Measurements from ENCODE around the gene DVL1. TPM values are rescaled to one million over a fixed set of nuclear protein-coding genes. Genes with fewer than 3 reads are reported as not detected.

DVL1 gene
- total and polyA plus RNA-seq, 9 of the 15 experiments (the other 6 are each of a cell fraction or from before 2014, with no cell fraction given) = 0.62 to 135 (median 24.3) TPM

- TF ChIP-seq, protein P1, sequence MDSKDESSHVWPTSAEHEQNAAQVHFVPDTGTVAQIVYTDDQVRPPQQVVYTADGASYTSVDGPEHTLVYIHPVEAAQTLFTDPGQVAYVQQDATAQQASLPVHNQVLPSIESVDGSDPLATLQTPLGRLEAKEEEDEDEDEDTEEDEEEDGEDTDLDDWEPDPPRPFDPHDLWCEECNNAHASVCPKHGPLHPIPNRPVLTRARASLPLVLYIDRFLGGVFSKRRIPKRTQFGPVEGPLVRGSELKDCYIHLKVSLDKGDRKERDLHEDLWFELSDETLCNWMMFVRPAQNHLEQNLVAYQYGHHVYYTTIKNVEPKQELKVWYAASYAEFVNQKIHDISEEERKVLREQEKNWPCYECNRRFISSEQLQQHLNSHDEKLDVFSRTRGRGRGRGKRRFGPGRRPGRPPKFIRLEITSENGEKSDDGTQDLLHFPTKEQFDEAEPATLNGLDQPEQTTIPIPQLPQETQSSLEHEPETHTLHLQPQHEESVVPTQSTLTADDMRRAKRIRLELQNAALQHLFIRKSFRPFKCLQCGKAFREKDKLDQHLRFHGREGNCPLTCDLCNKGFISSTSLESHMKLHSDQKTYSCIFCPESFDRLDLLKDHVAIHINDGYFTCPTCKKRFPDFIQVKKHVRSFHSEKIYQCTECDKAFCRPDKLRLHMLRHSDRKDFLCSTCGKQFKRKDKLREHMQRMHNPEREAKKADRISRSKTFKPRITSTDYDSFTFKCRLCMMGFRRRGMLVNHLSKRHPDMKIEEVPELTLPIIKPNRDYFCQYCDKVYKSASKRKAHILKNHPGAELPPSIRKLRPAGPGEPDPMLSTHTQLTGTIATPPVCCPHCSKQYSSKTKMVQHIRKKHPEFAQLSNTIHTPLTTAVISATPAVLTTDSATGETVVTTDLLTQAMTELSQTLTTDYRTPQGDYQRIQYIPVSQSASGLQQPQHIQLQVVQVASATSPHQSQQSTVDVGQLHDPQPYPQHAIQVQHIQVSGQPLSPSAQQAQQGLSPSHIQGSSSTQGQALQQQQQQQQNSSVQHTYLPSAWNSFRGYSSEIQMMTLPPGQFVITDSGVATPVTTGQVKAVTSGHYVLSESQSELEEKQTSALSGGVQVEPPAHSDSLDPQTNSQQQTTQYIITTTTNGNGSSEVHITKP (IDR thresholded peaks at IDR 0.05; ENCODE audit: partially characterized antibody) = peak; percentile 18
- TF ChIP-seq HNRNPK (IDR thresholded peaks at IDR 0.05; ENCODE audit: low read depth, low read length, poor library complexity, severe bottlenecking) (no peak), PML (IDR thresholded peaks at IDR 0.05; ENCODE audit: low read length) (no peak), CHD2 (IDR thresholded peaks at IDR 0.05; ENCODE audit: low read depth, low read length) (no peak; the same call in 1 of the 2 replicates), ZNF217 (CRISPR knock-in tag; IDR thresholded peaks at IDR 0.05) (no peak), NFE2 (IDR thresholded peaks at IDR 0.05; ENCODE audit: low read depth) (no peak), SREBF2 (CRISPR knock-in tag; IDR thresholded peaks at IDR 0.05) (peak; percentile 80; the same call in 1 of the 2 replicates), GABPB1 (CRISPR knock-in tag; IDR thresholded peaks at IDR 0.05) (no peak), GMEB1 (CRISPR knock-in tag; IDR thresholded peaks at IDR 0.05) (no peak), POLR2B (IDR thresholded peaks at IDR 0.05; ENCODE audit: low read depth, partially characterized antibody) (peak; percentile 27)
- TF ChIP-seq, protein P2, sequence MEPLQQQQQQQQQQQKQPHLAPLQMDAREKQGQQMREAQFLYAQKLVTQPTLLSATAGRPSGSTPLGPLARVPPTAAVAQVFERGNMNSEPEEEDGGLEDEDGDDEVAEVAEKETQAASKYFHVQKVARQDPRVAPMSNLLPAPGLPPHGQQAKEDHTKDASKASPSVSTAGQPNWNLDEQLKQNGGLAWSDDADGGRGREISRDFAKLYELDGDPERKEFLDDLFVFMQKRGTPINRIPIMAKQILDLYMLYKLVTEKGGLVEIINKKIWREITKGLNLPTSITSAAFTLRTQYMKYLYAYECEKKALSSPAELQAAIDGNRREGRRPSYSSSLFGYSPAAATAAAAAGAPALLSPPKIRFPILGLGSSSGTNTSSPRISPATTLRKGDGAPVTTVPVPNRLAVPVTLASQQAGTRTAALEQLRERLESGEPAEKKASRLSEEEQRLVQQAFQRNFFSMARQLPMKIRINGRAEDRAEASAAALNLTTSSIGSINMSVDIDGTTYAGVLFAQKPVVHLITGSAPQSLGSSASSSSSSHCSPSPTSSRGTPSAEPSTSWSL (CRISPR knock-in tag; IDR thresholded peaks at IDR 0.05; ENCODE audit: borderline replicate concordance) = no peak
Observed at GRCh38 chr1:1333551-1334241, 15.5 kb downstream of the DVL1 start (continued).
